HG03066 (cell line): ENCODE data around the gene SLC35F3.

Experiments used
- ATAC-seq: cut with Tn5 transposase; IDR thresholded peaks from one replicate; pipeline ENCODE4 v1.9.1; 2021; ENCODE audit warnings: low read depth; ENCODE audit not compliant: unreplicated experiment

Gene SLC35F3

DNA sequence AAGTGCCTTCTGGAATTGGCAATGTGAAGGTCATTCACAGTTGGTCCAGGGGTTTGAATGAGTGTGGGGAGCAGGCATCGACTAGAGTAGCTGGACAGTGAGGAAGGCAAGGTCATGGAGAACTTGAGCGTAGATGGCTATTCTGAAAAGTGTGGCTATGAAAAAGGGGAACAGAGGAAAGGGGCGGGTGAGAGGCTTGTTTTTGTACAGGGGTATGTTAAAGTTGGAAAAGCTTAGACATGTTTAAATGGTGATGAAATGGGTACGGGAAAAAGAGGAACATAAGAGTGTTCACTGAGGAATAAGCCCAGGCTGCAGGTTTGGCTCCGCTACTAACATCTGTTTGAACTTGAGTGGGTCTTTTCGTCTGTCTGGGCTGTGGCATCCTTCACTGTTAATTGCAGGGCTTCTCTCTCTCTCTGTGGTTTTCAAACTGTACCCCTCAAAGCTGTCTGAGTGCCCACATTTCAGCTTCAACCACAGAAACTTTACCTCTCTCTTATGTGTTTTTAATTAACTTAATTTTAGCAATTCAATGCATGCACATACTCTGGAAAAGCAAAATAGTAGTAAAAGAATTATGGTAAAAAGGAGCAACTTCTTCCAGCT, 398.0 kb downstream of the SLC35F3 start:
- no peak for ATAC-seq

- ATAC-seq: no peak
Measured at GRCh38 chr1:234303231-234303630, 398.8 kb downstream of the SLC35F3 start.

- ATAC-seq: no peak
Measured at GRCh38 chr1:234307726-234308125, 403.2 kb downstream of the SLC35F3 start.

DNA sequence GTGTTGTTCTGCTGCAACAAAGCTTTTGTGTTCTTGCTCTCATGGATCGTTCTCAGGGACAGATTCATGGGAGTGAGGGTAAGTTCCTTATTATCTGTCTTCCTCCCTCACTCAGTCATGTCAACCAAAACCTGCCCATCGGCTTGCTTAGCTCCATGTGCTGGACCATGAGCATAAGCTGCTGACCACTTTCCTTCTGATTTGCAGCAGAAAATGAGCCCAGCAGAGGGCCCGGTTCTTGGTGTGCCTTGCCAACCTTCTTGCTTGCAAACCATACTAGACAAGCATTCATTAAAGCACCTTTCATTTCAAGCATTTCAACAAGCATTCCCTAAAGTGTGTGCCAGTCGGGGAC, 404.7 kb downstream of the SLC35F3 start:
- no peak for ATAC-seq

DNA sequence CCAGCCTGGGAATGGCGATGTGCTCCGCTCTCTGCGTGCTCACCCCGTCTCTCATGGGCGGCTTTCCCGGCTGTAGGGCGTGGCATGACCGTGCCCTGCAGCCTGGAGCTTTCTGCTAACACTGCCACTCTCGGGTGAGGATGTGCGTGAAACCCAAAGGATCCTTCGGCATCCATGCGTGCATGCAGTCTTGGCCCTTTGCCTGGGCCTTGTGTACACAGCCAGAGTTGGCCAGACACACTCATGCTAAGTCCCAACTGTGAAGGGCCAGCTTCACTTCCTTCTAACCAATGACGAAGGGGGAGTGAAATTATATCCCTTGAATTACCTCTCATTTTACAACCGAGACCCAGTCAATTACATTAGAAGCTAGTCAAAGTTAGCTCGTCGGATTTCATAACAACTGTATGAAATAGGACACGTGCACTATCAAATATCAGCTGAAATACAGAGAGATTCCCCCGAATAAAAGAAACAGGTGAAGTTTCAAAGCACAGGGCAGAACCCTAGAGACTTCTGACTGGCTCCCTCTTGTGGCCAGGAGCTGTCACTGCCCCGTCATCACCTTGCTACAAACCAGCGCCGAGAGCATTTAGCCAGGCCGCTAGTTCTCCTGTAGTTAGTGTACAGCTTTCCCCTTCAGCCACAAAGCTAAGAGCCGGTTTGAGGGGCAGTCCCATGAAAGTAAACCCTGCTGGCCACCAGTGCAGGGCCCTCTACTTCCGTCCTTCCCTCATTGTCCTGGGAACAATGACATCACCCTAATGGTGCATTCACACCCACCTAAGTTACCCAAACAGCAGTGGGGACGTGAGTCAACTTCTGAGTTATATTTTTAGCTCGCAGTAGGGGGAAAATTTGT, 405.4 kb downstream of the SLC35F3 start:
- peak; percentile 88 for ATAC-seq

DNA sequence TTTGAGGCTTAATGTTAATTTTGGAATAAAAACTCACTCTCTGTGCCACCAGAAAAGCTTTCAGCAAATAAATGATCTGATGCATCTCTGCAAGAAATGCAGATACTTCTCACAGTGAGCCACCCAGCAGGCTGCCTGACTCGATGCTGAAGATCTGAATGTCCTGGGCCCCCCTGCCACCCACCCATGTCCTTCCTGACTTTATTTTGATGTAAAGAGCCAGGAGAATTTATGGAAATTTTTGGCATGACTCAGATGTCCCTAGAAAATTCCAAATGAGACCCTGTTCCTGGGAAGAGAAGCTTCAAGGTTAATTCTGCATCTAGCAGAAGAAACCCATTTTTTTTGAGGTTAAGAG, 406.0 kb downstream of the SLC35F3 start:
- peak; percentile 15 for ATAC-seq

- no peak for ATAC-seq
Measured at GRCh38 chr1:234311414-234311813, 406.9 kb downstream of the SLC35F3 start.

DNA sequence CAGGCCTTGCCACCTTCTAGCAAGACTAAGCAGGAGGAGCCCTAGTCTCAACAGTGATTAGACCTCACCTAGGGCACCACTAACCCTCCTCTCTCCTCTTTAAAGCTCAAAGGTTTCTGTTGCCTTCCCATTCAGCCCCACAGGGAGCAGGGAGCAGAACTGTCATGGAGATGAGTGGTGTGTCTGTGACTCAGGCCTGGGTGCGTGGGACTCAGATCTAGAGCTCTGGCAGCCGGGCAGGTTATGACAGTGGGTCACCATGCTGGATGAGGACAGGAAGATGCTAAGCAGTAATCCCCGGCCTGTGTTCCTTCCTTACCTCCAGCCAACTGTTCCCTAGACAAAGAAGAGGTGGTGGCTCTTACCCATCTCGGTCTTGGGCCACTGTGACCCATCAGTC, 408.7 kb downstream of the SLC35F3 start:
- no peak for ATAC-seq

DNA sequence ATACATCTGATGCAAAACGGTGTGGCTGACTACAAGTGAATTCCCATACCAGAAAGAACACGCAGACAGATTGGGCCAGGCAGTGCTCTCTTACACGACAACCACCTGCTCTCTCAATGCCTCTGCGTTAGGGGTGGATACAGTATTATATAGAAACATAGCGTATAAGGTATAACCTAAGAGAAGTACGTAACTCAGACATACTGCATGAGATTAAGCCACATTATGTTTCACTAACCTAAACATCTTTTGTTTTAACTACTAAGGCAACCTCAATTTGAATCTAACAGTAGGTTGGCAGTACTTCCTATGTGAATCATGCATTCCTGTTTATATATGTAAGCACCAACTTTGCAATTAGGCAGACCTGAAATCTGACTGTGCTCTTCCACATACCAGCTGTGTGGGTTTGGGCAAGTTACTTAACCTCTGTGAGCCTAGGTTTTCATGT, 410.6 kb downstream of the SLC35F3 start:
- ATAC-seq: no peak

- ATAC-seq: no peak
Measured at GRCh38 chr1:234315588-234315987, 411.1 kb downstream of the SLC35F3 start.

DNA sequence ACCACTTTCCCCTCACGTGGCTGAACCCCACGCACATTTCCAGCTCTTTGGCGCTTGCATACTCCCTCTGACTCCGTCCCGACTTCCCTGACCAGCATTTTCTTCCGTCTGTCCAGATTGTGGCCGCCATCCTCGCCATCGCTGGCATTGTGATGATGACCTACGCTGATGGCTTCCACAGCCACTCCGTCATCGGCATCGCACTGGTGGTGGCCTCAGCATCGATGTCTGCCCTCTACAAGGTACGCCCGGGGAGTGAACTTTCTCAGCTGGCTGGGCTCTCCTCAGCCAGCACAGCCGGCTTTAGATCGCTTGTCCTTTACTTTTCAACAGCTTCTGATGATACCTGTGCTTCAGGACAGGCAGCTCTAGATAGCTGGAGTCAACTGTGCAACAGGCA, 412.0 kb downstream of the SLC35F3 start:
- ATAC-seq: no peak

DNA sequence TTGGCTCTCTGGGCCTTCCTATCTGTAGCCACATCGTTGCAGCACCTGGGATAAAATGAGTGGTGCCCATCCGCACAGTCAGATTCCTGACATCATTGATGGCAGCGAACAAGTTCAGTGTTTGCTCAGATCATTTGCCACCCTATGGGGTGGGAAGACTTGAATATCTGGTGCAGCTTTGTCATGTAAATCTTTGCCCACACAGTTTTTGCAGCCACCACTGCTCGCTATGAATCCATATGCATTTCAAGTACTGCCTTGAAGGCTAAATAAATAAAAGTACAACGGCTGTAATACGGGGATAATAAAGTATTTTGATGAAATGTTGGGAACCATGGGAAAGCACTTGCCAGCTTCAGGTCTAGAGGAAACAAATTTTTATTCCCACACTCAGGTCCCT, 412.5 kb downstream of the SLC35F3 start:
- ATAC-seq: no peak

- ATAC-seq: no peak
Measured at GRCh38 chr1:234320069-234320468, 415.6 kb downstream of the SLC35F3 start.

GRCh38 chr1:234320549-234320948, 416.1 kb downstream of the SLC35F3 start:
- ATAC-seq: no peak

- ATAC-seq: no peak
Measured at GRCh38 chr1:234321231-234321630, 416.8 kb downstream of the SLC35F3 start.

DNA sequence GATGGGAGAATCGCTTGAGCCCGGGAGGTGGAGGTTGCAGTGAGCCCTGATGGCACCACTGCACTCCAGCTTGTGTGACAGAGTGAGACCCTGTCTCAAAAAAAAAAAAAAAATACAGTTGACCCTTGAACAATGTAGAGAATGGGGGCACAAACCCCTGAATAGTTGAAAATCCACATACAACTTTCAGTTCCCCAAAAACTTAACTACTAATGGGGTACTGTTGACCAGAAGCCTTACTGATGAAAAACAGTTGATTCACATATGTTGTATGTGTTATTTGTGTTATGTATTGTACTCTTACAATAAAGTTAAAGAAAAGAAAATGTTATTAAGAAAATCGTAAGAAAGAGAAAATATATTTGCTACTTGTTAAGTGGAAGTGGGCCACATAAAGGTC, 417.6 kb downstream of the SLC35F3 start:
- no peak for ATAC-seq

GRCh38 chr1:234322979-234323378, 418.5 kb downstream of the SLC35F3 start:
- ATAC-seq: no peak

DNA sequence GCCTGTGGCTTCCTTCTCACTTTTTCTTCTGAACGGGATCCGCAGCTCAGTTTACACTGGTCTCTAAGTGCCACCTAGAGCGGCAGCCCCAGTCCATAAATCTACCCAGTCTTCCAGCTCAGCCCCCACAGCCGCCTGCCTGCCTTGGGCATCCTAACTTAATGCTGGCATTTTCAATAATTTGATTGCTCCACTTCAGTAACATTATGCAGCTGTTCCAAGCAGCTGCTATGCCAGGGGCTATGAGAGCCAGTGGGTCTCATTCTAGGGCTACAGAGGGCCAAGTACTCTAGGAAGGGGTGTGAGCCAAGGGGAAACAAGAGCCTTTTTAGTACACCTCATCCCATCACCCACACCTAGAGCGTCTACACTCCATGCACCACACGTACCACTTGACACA, 420.3 kb downstream of the SLC35F3 start:
- ATAC-seq: no peak

- ATAC-seq: peak; percentile 40
Measured at GRCh38 chr1:234325878-234326496, 421.5 kb downstream of the SLC35F3 start.

- ATAC-seq: peak; percentile 74
Measured at GRCh38 chr1:234326497-234327366, 422.3 kb downstream of the SLC35F3 start.
